ENCODE data around the gene CIC. TPM values are rescaled to one million over a fixed set of nuclear protein-coding genes. Genes with fewer than 3 reads are reported as not detected.
A peak's percentile ranks its signal among the peaks of the same experiment; 100 is the strongest.
"Not testable (repeated sequence)": the region's sequence is repeated elsewhere in the genome, so short reads cannot be mapped to it uniquely, and the experiment has no call there.

The CIC gene
- total RNA-seq, 2 experiments from 2014 or later: 60.7 to 65.6 TPM

DNA sequence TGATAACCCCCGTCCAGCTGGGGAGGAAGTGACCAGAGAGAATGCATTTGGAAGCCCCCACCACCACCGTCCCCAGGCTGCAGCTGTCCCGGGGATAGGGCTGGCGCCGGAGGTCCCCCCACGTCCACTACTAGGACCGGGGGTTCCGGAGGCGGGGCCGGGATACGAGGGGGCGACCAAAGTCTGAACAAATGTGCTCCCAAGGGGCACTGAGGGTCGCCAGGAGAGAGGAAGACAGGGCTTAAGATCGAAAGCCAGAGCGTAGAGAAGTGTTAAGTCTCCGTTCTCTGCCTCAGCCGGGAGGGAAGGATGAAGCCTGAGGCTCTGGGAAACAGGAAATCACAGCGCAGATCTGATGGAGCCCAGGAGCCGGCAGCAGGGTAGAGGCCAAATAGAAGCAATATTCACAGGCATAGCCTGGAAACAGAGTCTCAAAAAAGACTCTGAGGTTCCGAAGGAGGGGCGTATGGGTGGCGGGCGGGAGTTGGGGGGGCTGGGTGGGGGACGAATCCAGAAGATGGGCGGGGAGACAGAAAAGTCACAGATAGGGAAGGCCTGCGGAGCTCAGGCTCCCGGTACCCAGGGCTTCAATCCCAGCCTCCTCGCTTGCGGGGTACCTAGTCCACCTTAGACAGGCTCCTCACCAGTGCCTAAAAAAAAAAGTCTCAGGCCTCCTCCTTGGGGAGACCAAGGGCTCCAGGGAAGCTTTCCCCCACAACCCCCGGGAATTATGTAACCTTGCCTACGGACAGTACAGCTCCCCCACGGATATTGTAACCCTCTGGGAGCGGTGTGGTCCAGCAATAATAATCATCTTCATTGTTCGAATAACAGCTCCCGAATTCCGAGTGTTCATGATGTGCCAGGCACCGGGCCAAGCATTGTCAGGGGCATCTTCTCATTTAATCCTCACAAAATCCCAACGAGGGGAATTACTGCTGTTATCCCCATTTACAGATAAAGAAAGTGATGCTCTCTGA lies 13.0 kb upstream of the CIC start:
- intact Hi-C loops (cut with micrococcal nuclease): loop anchor here (2.0 kb wide), 1 partner anchor 13 kb away; the partner anchor contains the start of gene CIC

DNA sequence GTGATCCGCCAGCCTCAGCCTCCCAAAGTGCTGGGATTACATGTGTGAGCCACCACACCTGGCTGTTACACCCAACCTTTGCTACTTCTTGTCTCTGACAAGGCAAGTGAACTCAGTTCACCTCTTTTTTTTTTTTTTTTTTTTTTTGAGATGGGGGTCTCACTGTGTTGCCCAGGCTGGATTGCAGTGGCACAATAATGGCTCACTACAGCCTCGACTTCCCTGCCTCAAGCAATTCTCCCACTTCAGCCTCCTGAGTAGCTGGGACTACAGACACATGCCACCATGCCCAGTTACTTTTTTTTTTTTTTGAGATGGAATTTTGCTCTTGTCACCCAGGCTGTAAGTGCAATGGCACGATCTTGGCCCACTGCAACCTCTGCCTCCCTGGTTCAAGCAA lies 11.2 kb upstream of the CIC start:
- H3K27ac Mint-ChIP-seq; DNase-seq; H3K36me3 Mint-ChIP-seq (ENCODE audit: low read depth); H3K27me3 Mint-ChIP-seq; H3K4me3 Mint-ChIP-seq; intact Hi-C loops (cut with micrococcal nuclease); ATAC-seq; H3K9me3 Mint-ChIP-seq: not testable (repeated sequence)
- POLR2A ChIA-PET: interaction anchor here (1.0 to 1.4 kb wide), 2 partner anchors 9 to 12 kb away, joined by 4 read pairs; no protein-coding TSS in a partner anchor
- peaks cover 11% of the 10 kb centered on the region for H3K4me1 Mint-ChIP-seq (ENCODE audit: low read depth)
- CTCF ChIA-PET: interaction anchor here (0.8 kb wide), 1 partner anchor 22 kb away, joined by 5 read pairs; no protein-coding TSS in a partner anchor

More for the DNA sequence above, 13.0 kb upstream of the CIC start:
- ChIA-PET POLR2A (interaction anchor here (1.0 to 2.1 kb wide), 8 partner anchors 11 to 125 kb away, joined by 3 to 11 read pairs (median 4); no protein-coding TSS in a partner anchor), CTCF (interaction anchor here (0.8 to 1.5 kb wide), 4 partner anchors 11 to 183 kb away, joined by 3 to 4 read pairs (median 4); no protein-coding TSS in a partner anchor)
- ATAC-seq (no peak), DNase-seq (no peak)
- Mint-ChIP-seq H3K4me1 (ENCODE audit: low read depth) (peaks cover 20% of the 10 kb centered on the region), H3K27me3 (peaks cover 5% of the 10 kb centered on the region), H3K4me3 (peak overlapping the region; percentile 95), H3K36me3 (ENCODE audit: low read depth) (peaks cover 17% of the 10 kb centered on the region), H3K9me3 (no peaks in the 10 kb centered on the region), H3K27ac (no peak overlapping the region)
- TF ChIP-seq, protein P1, sequence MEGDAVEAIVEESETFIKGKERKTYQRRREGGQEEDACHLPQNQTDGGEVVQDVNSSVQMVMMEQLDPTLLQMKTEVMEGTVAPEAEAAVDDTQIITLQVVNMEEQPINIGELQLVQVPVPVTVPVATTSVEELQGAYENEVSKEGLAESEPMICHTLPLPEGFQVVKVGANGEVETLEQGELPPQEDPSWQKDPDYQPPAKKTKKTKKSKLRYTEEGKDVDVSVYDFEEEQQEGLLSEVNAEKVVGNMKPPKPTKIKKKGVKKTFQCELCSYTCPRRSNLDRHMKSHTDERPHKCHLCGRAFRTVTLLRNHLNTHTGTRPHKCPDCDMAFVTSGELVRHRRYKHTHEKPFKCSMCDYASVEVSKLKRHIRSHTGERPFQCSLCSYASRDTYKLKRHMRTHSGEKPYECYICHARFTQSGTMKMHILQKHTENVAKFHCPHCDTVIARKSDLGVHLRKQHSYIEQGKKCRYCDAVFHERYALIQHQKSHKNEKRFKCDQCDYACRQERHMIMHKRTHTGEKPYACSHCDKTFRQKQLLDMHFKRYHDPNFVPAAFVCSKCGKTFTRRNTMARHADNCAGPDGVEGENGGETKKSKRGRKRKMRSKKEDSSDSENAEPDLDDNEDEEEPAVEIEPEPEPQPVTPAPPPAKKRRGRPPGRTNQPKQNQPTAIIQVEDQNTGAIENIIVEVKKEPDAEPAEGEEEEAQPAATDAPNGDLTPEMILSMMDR (IDR thresholded peaks at IDR 0.05): no peak

DNA sequence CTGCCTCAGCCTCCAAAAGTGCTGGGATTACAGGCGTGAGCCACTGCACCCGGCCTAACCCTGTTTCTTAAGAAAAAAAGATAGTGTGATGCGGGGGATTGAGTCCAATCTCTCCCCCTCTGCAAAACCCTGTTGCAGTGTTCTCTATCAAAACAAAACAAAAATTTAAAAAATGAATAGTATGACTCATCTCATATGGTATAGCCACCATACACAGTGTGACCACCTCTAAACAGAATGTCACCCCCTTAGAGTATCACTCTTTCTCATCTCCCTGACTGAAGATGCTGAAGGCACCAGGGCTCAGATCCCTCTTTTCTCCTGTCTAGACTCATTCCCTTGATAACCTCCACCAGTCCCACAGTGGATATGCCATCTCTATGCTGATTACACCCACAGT lies 7.3 kb upstream of the CIC start:
- TF ChIP-seq, protein P1 (IDR thresholded peaks at IDR 0.05): no peak
- POLR2A ChIA-PET: interaction anchor here (0.9 to 1.0 kb wide), 2 partner anchors 17 to 18 kb away, joined by 3 read pairs; no protein-coding TSS in a partner anchor
- Mint-ChIP-seq H3K27ac (no peak overlapping the region), H3K27me3 (peaks cover under 1% of the 10 kb centered on the region), H3K36me3 (ENCODE audit: low read depth) (no peaks in the 10 kb centered on the region), H3K4me3 (no peak overlapping the region), H3K4me1 (ENCODE audit: low read depth) (peaks cover 4% of the 10 kb centered on the region), H3K9me3 (no peaks in the 10 kb centered on the region)
- no peak for DNase-seq
- peak; percentile 84 for ATAC-seq
- CTCF ChIA-PET: interaction anchor here (0.8 to 1.8 kb wide), 3 partner anchors 18 to 129 kb away, joined by 3 to 9 read pairs (median 4); no protein-coding TSS in a partner anchor
- intact Hi-C loops (cut with micrococcal nuclease): no loop called here

DNA sequence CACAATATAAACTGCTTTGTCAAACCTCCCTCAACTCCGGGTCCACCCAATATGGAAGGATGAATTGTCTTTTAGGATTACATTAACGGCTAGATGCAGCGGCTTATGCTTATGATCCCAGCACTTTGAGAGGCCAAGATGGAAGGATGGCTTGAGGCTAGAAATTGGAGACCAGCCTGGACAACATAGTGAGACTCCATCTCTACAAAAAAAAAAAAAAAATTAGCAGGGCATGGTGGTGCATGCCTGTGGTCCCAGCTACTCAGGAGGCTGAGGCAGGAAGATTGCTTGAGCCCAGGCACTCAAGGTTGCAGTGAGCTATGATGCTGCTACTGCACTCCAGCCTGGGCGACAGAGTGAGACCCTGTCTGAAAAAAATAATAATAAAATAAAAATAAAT lies 2.9 kb upstream of the CIC start:
- H3K27me3 Mint-ChIP-seq; intact Hi-C loops (cut with micrococcal nuclease); H3K9me3 Mint-ChIP-seq; ATAC-seq; H3K4me3 Mint-ChIP-seq; H3K27ac Mint-ChIP-seq; CTCF ChIA-PET; H3K36me3 Mint-ChIP-seq (ENCODE audit: low read depth); DNase-seq: not testable (repeated sequence)
- H3K4me1 Mint-ChIP-seq (ENCODE audit: low read depth): peaks cover 25% of the 10 kb centered on the region
- POLR2A ChIA-PET: interaction anchor here (1.4 kb wide), 1 partner anchor 14 kb away, joined by 5 read pairs; no protein-coding TSS in a partner anchor

DNA sequence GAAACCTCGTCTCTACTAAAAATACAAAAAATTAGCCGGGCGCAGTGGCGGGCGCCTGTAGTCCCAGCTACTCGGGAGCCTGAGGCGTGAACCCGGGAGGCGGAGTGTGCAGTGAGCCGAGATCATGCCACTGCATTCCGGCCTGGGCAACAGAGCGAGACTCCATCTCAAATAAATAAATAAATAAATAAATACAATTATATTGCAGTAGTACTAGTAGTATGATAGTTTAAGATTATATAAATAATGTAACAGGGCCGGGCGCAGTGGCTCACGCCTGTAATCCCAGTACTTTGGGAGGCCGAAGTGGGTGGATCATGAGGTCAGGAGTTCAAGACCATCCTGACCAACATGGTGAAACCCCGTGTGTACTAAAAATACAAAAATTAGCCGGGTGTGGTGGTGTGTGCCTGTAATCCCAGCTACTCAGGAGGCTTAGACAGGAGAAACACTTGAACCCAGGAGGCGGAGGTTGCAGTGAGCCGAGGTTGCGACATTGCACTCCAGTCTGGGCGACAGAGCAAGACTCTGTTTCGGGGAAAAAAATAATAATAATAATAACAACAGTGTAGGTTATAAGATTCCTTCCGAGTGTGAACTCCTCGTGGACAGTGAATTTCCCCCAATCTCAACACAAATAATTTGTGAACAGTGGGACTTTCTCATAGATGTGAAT lies 2.0 kb upstream of the CIC start:
- ChIA-PET POLR2A (interaction anchor here (0.9 to 1.4 kb wide), 6 partner anchors 9 to 35 kb away, joined by 3 to 11 read pairs (median 4); partner anchors contain the start of genes ERF, PAFAH1B3 and PRR19), CTCF (interaction anchor here (0.6 to 1.3 kb wide), 4 partner anchors 11 to 185 kb away, joined by 3 to 4 read pairs (median 3); no protein-coding TSS in a partner anchor)
- intact Hi-C loops (cut with micrococcal nuclease); DNase-seq; ATAC-seq; H3K27me3 Mint-ChIP-seq; H3K36me3 Mint-ChIP-seq (ENCODE audit: low read depth); H3K27ac Mint-ChIP-seq; H3K9me3 Mint-ChIP-seq; H3K4me3 Mint-ChIP-seq: not testable (repeated sequence)
- H3K4me1 Mint-ChIP-seq (ENCODE audit: low read depth): peaks cover 28% of the 10 kb centered on the region

Data from activated CD8-positive, alpha-beta T cell treated with anti-CD3 and anti-CD28 coated beads for 36 hours (primary cell).